HG02798 (cell line): ENCODE data around the gene TNXB.
"Not testable (repeated sequence)": the region's sequence is repeated elsewhere in the genome, so short reads cannot be mapped to it uniquely, and the experiment has no call there.

Experiments
- ATAC-seq: cut with Tn5 transposase; IDR thresholded peaks from one replicate; pipeline ENCODE4 v1.9.1; 2021; ENCODE audit warnings: mild to moderate bottlenecking; ENCODE audit not compliant: unreplicated experiment, poor library complexity

The TNXB gene

DNA sequence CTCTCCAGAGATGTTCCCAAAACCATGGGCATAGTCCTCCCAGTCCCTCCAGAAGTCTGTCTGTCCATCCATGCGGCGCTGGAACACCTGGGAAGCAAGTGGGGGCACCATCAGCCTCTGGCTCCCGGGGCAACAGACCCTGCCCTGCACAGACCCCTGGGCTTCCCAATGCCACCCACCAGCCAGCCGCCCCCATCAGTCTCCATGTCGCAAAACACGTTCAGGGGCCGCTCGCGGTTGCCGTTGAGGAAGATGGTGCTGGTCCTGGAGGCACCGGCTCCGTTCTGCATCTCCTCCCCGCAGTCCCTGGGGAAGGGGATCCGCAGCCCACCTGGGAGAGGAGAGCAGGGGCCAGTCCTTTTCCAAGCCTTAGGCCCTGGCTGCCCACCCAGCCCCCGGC, 66.9 kb downstream of the TNXB start:
- not testable (repeated sequence) for ATAC-seq

DNA sequence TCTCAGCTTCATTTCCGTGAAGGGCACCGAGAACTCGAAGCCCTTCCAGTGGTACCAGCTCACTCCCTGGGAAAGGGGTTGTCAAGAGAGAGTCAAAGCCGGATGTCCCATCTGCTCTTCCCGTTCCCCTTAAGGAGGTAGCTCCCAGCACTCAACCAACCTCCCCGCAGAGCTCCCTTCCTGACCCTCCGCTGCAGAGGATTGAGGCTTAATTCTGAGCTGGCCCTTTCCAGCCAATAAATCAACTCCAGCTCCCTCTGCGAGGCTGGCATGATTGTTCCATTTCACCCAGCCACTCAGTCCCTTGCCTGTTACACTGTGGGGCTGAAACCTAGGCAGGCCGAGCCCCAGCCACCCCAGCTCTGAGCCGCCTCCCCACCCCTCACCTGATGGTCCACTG, 67.8 kb downstream of the TNXB start:
- ATAC-seq: not testable (repeated sequence)

DNA sequence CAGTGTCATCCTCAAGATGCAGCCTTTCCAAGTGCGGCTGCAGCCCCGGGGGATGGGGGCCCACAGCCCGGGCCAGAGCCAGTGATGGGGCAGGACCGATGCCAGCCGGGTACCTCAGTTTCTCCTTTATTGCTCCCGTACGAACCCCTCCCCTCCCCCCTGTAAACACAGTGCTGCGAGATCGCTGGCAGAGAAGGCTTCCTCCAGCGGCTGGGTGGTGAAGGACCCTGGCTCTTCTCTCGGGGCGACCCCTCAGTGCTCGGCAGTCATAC, 68.2 kb downstream of the TNXB start:
- ATAC-seq: not testable (repeated sequence)

DNA sequence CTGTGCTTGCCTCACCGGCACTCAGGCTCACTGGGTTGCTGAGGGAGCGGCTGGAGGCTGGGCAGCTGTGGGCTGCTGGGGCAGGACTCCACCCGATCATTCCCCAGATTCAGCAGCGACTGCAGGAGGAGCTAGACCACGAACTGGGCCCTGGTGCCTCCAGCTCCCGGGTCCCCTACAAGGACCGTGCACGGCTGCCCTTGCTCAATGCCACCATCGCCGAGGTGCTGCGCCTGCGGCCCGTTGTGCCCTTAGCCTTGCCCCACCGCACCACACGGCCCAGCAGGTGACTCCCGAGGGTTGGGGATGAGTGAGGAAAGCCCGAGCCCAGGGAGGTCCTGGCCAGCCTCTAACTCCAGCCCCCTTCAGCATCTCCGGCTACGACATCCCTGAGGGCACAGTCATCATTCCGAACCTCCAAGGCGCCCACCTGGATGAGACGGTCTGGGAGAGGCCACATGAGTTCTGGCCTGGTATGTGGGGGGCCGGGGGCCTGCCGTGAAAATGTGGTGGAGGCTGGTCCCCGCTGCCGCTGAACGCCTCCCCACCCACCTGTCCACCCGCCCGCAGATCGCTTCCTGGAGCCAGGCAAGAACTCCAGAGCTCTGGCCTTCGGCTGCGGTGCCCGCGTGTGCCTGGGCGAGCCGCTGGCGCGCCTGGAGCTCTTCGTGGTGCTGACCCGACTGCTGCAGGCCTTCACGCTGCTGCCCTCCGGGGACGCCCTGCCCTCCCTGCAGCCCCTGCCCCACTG, 68.7 kb downstream of the TNXB start:
- not testable (repeated sequence) for ATAC-seq

DNA sequence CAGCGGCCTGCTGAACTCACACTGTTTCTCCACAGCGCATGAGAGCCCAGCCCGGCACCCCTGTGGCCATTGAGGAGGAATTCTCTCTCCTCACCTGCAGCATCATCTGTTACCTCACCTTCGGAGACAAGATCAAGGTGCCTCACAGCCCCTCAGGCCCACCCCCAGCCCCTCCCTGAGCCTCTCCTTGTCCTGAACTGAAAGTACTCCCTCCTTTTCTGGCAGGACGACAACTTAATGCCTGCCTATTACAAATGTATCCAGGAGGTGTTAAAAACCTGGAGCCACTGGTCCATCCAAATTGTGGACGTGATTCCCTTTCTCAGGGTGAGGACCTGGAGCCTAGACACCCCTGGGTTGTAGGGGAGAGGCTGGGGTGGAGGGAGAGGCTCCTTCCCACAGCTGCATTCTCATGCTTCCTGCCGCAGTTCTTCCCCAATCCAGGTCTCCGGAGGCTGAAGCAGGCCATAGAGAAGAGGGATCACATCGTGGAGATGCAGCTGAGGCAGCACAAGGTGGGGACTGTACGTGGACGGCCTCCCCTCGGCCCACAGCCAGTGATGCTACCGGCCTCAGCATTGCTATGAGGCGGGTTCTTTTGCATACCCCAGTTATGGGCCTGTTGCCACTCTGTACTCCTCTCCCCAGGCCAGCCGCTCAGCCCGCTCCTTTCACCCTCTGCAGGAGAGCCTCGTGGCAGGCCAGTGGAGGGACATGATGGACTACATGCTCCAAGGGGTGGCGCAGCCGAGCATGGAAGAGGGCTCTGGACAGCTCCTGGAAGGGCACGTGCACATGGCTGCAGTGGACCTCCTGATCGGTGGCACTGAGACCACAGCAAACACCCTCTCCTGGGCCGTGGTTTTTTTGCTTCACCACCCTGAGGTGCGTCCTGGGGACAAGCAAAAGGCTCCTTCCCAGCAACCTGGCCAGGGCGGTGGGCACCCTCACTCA, 69.5 kb downstream of the TNXB start:
- ATAC-seq: not testable (repeated sequence)

DNA sequence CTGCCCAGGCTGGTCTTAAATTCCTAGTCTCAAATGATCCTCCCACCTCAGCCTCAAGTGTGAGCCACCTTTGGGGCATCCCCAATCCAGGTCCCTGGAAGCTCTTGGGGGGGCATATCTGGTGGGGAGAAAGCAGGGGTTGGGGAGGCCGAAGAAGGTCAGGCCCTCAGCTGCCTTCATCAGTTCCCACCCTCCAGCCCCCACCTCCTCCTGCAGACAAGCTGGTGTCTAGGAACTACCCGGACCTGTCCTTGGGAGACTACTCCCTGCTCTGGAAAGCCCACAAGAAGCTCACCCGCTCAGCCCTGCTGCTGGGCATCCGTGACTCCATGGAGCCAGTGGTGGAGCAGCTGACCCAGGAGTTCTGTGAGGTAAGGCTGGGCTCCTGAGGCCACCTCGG, 70.3 kb downstream of the TNXB start:
- not testable (repeated sequence) for ATAC-seq

DNA sequence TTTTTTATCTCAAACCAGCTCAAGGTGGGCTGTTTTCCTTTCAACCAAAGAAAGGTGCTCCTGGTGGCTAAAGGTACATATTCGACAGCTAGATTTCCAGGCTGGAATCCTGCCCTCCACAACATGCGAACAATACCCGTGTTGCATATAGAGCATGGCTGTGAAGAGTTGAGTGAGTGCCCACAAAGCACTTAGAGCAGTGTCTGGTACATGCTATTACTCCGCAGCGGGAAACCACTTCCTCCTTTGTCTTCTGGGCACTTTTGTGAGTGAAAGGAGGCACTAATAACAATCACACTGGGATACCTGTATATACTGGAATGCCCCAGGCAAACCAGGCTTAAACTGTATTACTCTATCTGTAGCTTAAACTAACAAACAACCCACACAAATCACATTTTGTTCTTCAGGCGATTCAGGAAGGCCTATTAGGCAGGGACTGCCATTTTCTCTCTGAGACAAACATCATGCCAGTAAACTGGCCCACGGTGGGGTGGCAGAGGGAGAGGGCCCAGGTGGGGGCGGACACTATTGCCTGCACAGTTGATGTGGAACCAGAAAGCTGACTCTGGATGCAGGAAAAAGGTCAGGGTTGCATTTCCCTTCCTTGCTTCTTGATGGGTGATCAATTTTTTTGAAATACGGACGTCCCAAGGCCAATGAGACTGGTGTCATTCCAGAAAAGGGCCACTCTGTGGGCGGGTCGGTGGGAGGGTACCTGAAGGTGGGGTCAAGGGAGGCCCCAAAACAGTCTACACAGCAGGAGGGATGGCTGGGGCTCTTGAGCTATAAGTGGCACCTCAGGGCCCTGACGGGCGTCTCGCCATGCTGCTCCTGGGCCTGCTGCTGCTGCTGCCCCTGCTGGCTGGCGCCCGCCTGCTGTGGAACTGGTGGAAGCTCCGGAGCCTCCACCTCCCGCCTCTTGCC, 71.3 kb downstream of the TNXB start, which contains the start of gene CYP21A2:
Gene CYP21A2, plus strand, starts transcription at position 818 of the 927 bp plus-strand sequence. Its CDS starts 8 bp downstream, at position 826.
- not testable (repeated sequence) for ATAC-seq

DNA sequence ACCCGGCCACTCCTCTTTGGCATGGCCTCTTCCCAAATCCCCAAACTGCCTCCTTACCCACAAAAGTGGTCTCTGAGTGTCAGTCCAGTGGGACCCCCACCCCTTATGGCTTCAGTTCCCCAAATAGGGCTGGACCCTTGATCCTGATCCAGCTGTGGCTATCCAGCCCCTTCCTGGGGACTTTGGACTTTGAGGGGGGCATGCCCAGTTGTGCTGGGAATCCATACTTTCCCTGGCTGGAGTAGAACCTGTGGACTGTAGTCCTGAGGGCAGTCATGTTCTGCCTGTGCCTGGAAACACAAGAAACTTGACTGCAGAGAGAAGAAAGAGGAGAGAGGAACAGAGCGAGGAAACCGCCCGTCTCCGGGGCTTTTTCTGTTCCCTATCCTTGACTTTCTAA, 72.0 kb downstream of the TNXB start:
- ATAC-seq: not testable (repeated sequence)

DNA sequence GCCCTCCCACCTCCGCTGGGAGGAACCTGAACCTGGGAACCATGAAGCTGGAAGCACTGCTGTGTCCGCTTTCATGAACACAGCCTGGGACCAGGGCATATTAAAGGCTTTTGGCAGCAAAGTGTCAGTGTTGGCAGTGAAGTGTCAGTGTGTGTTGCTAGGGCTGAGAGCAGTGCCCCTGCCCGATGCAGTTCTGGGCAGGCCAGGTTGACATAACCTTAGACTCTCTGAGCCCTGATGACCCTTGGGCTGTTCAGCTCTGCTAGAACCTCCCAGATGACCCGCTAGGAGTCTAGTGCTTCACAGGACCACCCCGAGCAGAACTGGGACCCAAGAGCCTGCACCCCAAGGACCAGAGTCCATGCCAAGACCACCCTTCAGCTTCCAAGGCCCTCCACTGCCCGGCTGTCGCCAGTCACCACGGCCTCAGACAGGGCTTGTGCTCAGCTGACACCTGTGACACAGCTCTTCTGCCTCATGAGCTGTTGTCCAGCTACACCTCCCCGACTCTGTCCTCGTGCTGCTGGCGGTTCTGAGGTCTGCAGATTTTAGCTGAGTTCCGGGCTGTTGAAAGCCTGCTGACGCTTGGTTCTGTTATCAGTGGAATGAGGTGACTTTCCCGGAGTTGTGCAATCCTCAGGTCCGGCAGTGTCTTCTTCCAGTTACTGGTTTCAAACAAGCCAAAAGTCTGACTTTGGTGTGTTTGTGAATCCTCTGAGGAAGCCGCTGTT, 73.7 kb downstream of the TNXB start:
- not testable (repeated sequence) for ATAC-seq

DNA sequence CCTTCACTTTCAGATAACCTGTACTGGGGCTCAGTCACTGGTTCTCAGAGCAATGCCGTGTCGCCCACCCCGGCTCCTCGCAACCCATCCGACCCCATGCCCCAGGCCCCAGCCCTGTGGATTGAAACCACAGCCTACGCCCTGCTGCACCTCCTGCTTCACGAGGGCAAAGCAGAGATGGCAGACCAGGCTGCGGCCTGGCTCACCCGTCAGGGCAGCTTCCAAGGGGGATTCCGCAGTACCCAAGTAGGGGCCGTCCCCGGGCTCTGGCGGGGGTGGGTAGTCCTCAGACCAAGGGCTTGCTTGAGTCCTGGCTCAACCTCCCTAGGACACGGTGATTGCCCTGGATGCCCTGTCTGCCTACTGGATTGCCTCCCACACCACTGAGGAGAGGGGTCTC, 79.6 kb downstream of the TNXB start:
- not testable (repeated sequence) for ATAC-seq

DNA sequence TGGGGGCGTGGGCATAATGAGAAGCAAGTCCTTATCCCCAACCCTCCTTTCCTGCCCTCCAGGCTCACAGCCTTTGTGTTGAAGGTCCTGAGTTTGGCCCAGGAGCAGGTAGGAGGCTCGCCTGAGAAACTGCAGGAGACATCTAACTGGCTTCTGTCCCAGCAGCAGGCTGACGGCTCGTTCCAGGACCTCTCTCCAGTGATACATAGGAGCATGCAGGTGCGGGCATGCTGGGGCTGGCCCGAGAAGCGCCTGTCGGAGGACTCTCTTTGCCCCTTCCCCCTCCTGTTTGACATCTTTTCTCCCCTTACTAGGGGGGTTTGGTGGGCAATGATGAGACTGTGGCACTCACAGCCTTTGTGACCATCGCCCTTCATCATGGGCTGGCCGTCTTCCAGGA, 80.5 kb downstream of the TNXB start:
- ATAC-seq: not testable (repeated sequence)

DNA sequence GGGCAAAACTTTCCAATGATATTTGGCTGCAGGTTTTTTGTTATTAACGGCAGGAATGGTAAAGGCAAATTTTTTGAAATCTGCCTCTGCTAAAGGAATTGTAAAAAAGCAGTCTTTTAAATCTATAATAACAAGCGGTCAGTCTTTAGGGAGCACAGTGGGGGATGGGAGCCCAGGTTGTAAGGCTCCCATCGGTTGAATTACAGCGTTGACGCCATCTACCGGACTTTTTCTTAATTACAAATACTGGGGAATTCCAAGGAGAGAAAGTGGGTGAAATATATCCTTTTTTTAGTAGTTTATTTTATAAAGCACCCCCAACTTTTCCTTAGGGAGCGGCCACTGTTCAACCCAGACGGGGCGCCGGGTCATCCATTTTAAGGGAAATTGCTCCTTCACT, 87.0 kb downstream of the TNXB start:
- ATAC-seq: not testable (repeated sequence)

DNA sequence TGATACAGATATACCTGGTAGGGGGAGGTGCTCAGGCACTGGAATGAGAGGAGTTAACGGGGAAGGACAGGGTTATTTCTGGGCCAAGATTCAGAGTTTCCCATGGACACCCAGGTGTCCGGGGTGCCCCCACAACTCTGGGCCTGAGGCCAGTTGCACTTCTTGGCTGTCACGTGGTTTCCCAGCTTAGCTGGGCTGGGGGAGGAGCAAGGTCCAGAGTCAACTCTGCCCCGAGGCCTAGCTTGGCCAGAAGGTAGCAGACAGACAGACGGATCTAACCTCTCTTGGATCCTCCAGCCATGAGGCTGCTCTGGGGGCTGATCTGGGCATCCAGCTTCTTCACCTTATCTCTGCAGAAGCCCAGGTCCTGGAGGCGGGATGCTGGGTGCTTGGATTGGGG, 94.6 kb downstream of the TNXB start, which contains the start of gene C4B:
Gene C4B, plus strand, starts transcription at position 249 of the 400 bp plus-strand sequence. Its CDS starts 51 bp downstream, at position 300.
- not testable (repeated sequence) for ATAC-seq

DNA sequence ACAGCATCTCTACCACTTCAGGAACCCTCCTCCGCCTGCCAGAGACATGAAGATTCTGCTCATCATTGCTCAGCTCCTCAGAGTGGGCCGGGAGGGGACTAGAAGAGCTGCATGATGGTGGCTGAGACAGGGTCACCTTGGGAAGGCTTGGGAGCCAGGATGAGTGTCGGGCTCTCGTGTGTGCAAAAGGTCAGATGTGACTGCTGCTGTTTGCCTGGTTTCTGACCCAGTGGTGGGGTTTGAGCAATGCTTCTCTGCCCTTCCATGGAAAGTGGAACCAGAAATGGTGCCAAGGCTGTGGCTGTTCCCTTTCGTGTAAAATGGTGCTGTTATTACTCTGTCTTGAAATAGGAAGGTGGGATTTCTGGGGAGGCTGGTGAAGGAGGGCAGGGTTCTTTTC, 95.4 kb downstream of the TNXB start:
- ATAC-seq: not testable (repeated sequence)

DNA sequence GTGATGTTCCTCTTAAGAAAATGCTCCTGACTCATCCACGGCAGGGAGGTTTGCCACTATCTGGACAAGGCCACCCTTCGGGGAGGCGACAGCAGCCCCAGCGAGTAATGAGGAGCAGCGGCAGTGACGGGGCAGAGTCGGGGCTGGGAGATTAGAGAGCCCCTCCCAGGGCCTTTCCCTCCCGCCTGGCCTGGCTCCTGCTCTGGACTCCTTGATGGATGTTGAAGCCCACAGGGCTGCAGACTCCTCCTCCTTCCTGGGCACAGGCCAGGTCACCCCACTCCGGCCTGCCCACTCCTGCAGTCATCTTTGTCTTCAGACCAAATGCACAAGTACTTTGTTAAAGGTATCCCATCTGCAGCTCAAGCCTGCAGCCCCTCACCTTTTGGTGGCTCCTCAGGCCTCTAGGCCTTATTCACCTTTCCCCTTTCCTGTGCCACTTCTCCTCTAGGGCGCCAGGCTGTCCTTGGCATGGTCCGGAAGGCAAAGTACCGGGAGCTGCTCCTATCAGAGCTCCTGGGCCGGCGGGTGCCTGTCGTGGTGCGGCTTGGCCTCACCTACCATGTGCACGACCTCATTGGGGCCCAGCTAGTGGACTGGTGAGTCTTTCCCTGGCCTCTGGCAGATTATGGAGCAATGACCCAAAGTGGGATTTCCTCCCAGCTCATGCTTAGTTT, 96.1 kb downstream of the TNXB start:
- not testable (repeated sequence) for ATAC-seq

DNA sequence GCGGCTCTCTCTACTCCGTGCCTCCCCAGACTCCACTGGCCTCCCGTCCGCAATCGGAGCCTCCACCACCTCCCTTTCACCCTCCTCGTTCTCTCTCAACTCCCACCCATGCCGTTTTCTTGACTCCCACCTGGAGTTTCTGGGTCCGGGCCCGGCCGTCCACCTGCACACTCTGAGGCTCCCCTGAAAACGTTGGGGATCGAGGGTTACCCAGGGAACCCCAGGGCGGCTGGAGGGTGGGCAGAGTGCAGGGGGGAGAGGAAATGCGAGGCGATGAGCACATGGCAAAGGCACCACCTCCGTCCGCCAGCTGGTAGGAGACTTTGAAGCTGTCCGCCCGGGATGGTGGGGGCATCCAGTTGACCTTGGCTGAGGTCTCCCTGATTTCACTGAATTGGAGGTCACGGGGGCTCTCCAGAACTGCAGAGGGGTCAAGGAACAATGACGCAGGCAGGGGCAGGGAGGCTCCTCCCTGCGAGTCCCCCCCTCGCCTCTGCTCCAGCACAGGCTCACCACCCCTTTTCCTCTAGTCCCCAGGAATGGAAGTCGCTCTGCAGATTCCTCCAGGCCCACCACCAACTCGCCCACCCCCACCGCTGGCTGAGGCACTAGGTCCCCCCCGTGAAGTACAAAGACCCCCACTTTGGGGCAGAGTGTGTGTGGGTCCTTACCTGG, 98.1 kb downstream of the TNXB start:
- not testable (repeated sequence) for ATAC-seq

DNA sequence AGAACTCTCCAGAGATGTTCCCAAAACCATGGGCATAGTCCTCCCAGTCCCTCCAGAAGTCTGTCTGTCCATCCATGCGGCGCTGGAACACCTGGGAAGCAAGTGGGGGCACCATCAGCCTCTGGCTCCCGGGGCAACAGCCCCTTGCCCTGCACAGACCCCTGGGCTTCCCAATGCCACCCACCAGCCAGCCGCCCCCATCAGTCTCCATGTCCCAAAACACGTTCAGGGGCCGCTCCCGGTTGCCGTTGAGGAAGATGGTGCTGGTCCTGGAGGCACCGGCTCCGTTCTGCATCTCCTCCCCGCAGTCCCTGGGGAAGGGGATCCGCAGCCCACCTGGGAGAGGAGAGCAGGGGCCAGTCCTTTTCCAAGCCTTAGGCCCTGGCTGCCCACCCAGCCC, 99.6 kb downstream of the TNXB start:
- not testable (repeated sequence) for ATAC-seq

DNA sequence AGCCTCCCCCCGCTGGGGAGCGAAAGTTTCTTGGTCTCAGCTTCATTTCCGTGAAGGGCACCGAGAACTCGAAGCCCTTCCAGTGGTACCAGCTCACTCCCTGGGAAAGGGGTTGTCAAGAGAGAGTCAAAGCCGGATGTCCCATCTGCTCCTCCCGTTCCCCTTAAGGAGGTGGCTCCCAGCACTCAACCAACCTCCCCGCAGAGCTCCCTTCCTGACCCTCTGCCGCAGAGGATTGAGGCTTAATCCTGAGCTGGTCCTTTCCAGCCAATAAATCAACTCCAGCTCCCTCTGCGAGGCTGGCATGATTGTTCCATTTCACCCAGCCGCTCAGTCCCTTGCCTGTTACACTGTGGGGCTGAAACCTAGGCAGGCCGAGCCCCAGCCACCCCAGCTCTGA, 100.5 kb downstream of the TNXB start:
- ATAC-seq: not testable (repeated sequence)
